GM12892 (cell line): ENCODE results near the gene MCUR1.

Experiments
- POLR2AphosphoS5 ChIP-seq: IDR thresholded peaks from 2 replicates; pipeline ENCODE4 v1.6.1; 2011; ENCODE audit warnings: low read depth, low read length, control low read depth
- TAF1 ChIP-seq: IDR thresholded peaks from 2 replicates; pipeline ENCODE4 v1.6.1; 2011; ENCODE audit warnings: low read depth, mild to moderate bottlenecking, control low read depth, low read length, borderline replicate concordance

DNA sequence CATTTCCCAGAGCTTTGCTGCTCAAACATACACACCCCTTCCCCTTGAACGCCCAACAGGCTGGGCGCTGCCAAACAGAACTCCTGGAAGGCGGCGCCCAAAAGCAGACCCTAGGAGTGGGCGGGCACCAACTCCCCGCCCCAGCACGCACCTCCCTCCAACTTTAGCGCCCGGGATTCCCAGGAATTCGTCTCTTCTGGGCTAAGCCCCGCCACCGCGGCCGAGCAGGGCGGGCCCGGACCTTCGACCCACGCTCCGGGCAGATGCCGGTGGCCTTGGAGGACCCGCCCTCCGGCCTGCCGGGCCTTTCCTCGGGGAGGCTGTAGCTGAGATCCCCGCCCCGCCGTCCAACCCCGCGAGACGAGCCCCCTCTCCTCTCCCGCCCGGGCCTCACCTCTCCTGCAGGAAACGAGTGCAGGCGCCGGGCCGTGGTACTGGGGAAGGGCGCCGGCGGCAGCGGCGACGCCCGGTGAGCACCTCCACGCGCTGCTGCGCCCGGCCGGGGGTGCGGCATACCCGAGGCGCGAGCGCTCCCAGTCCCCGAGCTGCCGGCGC is 659 bp downstream of the MCUR1 start:
- TF ChIP-seq TAF1, result no peak
- TF ChIP-seq POLR2AphosphoS5, result no peak
